Spinal cord (tissue), 10 donors: ENCODE results near the gene RICTOR. TPM values are rescaled to one million over a fixed set of nuclear protein-coding genes. Genes with fewer than 3 reads are reported as not detected.

Experiments used
- DNase-seq, 6 donors: peaks; one replicate each; pipeline versions ENCODE4 v3.0.0 to v3.0.0-alpha.2; 2013 to 2015; ENCODE audit warnings: low spot score in 6 of 6, low read depth in 4 of 6
- H3K27ac ChIP-seq: one replicate; pipeline ENCODE4 v1.5.1; 2013; ENCODE audit warnings: low read depth, low read length, control low read depth
- H3K27me3 ChIP-seq: one replicate; pipeline ENCODE4 v1.6.1; 2013; ENCODE audit warnings: low read length; ENCODE audit not compliant: control insufficient read depth, insufficient read depth
- H3K36me3 ChIP-seq: one replicate; pipeline ENCODE4 v1.6.1; 2013; ENCODE audit warnings: low read length; ENCODE audit not compliant: control insufficient read depth, insufficient read depth
- H3K4me1 ChIP-seq: one replicate; pipeline ENCODE4 v1.6.1; 2013; ENCODE audit warnings: low read length; ENCODE audit not compliant: control insufficient read depth, insufficient read depth
- H3K4me3 ChIP-seq: one replicate; pipeline ENCODE4 v1.5.1; 2013; ENCODE audit warnings: low read depth, low read length, control low read depth
- H3K9me3 ChIP-seq: one replicate; pipeline ENCODE4 v1.6.1; 2013; ENCODE audit warnings: low read length; ENCODE audit not compliant: control insufficient read depth, insufficient read depth
- WGBS: methylation state at CpG from one replicate; pipeline ENCODE4 v1.1.5; 2013; ENCODE audit warnings: missing lambda C conversion rate; ENCODE audit not compliant: insufficient coverage; 5-methylcytosine and 5-hydroxymethylcytosine counted together
- polyA plus RNA-seq, 2 donors: library from polyadenylated mRNA; unstranded; fragments of 120-200 nt; gene quantifications; one replicate each; pipeline ENCODE4 v1.2.1, GENCODE V29; 2013; ENCODE audit not compliant: insufficient read length in 2 of 2
- small RNA-seq: library from RNA; depleted of rRNA; stranded (forward); fragments of <200 nt; gene quantifications from one replicate; pipeline ENCODE3, GENCODE V24; 2014; ENCODE audit warnings: low replicate concordance
- total RNA-seq, 2 donors: library from RNA; depleted of rRNA in 1 of 2; stranded (reverse); fragments of 120-200 nt in 1 of 2; fragments of >200 nt in 1 of 2; gene quantifications; one replicate each; pipeline versions ENCODE4 v1.2.3 to v1.2.4, GENCODE V29; 2013 to 2014
- donor health status: healthy.

Gene RICTOR
- total and polyA plus RNA-seq, 4 donors, result 17.9 to 100 (median 34.2) TPM

DNA sequence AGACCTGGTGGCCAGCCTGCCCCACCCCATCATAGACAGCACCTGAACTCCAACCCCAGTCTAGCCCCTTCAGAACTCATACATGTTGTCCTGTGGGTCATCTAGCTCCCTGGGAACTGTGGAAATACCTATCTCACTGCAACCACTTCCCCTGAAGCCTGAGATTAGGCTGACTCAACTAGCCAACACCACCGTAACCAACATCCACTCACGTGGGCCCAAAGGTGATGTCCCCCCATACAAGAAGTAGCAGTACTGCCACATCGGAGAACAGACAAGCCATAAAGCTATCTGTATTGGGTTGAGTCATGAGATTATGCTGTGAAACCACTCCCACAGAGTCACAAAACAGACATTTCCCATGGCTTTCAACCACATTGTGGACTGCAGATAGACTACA lies 181.8 kb downstream of the RICTOR start:
- H3K27ac ChIP-seq, result no peak overlapping the region
- no peaks in the 10 kb centered on the region for H3K4me1 ChIP-seq
- no peaks in the 10 kb centered on the region for H3K27me3 ChIP-seq
- H3K9me3 ChIP-seq, result peaks cover 8% of the 10 kb centered on the region
- no CpG with 5 or more reads among the region's 3 CpGs for WGBS
- no peaks in the 10 kb centered on the region for H3K36me3 ChIP-seq
- DNase-seq, result no peak
- H3K4me3 ChIP-seq, result no peak overlapping the region

DNA sequence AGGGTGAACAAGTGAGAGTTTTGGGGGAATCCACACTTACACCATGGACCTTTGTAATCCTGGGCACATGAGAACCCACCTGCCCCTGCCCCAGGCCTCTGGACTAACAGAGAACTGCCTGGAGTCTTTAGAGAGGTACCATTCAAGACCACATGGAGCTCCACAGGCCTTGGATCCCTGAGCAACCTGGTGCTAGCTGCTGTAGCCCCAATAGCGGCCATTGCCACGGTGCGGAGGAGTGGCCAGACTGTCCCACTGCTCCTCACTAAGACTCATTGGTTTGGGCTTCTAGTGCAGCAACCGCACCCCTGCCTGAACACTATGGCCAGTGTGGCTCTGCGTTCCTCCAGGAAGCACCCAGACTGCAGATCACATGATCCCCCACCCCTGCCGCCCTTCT lies 182.6 kb downstream of the RICTOR start:
- Histone ChIP-seq H3K36me3 (no peaks in the 10 kb centered on the region), H3K9me3 (peaks cover 3% of the 10 kb centered on the region), H3K4me3 (no peak overlapping the region), H3K4me1 (no peaks in the 10 kb centered on the region), H3K27me3 (no peaks in the 10 kb centered on the region), H3K27ac (no peak overlapping the region)
- 100% methylated on average over 6 of the region's 6 CpGs for WGBS
- DNase-seq, result no peak

- no peak overlapping the region for H3K27ac ChIP-seq
- DNase-seq, result no peak
- WGBS, result no CpG with 5 or more reads among the region's 1 CpG
- H3K36me3 ChIP-seq, result no peaks in the 10 kb centered on the region
- H3K9me3 ChIP-seq, result peaks cover 2% of the 10 kb centered on the region
- H3K4me1 ChIP-seq, result no peaks in the 10 kb centered on the region
- H3K27me3 ChIP-seq, result no peaks in the 10 kb centered on the region
- H3K4me3 ChIP-seq, result no peak overlapping the region
These were observed 184.8 kb downstream of the RICTOR start for GRCh38 chr5:38889424-38889823.

GRCh38 chr5:38888041-38888440 lies 186.2 kb downstream of the RICTOR start:
- H3K27ac ChIP-seq, result no peak overlapping the region
- no peak overlapping the region for H3K4me3 ChIP-seq
- no peaks in the 10 kb centered on the region for H3K4me1 ChIP-seq
- DNase-seq, result no peak
- H3K9me3 ChIP-seq, result no peaks in the 10 kb centered on the region
- WGBS, result 31% methylated on average over 3 of the region's 8 CpGs
- H3K36me3 ChIP-seq, result no peaks in the 10 kb centered on the region
- H3K27me3 ChIP-seq, result no peaks in the 10 kb centered on the region

Small RNAs within 50 kb of the gene (small RNA-seq; reads per million reads assigned to genes)
- not detected for gene AIG1P1

Other genes starting within 250 kb of the RICTOR start
- gene OSMR, start 228.4 kb downstream of the RICTOR start, total RNA-seq, result 10 to 100 TPM; 10.1 to 13.7 TPM
- 1 to 10 TPM; 4.2 to 6.0 TPM for gene OSMR, start 228.4 kb downstream of the RICTOR start, polyA plus RNA-seq
- gene FYB1, start 145.2 kb upstream of the RICTOR start, total RNA-seq, result 10 to 100 TPM in 1 of 2 donors, 1 to 10 TPM in 1; 4.6 to 18.6 TPM
- 10 to 100 TPM in 1 of 2 donors, 1 to 10 TPM in 1; 6.0 to 12.7 TPM for gene FYB1, start 145.2 kb upstream of the RICTOR start, polyA plus RNA-seq